ENCODE results near the gene PCARE. TPM values are rescaled to one million over a fixed set of nuclear protein-coding genes. Genes with fewer than 3 reads are reported as not detected.

PCARE gene
- polyA plus RNA-seq, 1 donor from 2014 or later, result not detected

DNA sequence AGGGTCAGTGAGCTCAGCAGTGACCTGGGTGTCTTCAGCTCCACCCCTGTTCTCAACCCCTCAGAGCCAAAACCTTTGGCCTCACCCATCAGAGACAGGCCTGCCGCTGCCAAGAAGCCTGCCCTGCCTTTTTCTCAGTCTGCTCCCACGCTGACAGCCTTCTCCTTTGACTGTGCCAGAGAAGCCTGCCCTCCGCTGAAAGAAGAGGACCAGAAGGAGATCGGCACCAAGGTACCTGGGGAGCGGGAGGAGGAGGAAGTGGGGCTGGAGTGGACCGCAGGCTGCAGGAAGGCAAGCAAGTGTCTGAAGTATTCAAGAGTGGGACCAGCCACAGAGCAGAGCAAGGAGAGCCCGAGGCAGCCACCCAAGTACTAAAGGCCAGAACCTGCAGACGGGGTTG lies 60.0 kb downstream of the PCARE start:
- TF ChIP-seq TAF1 (IDR thresholded peaks at IDR 0.05; ENCODE audit: low read depth) (no peak), SMC3 (conservative IDR thresholded peaks at IDR 0.05; ENCODE audit: poor library complexity) (no peak), EP300 (conservative IDR thresholded peaks at IDR 0.05; ENCODE audit: poor library complexity, severe bottlenecking) (no peak), MXI1 (conservative IDR thresholded peaks at IDR 0.05; ENCODE audit: poor library complexity, severe bottlenecking) (no peak), RAD21 (conservative IDR thresholded peaks at IDR 0.05) (no peak), EZH2 (IDR thresholded peaks at IDR 0.05; ENCODE audit: borderline replicate concordance, insufficient read depth, low read length, poor library complexity, severe bottlenecking) (no peak), POLR2AphosphoS5 (IDR thresholded peaks at IDR 0.05) (no peak), REST (IDR thresholded peaks at IDR 0.05; ENCODE audit: borderline replicate concordance) (no peak), CTCF (IDR thresholded peaks at IDR 0.05; ENCODE audit: poor library complexity, severe bottlenecking) (no peak)
- Histone ChIP-seq H3K9me3 (ENCODE audit: low read length) (no peaks in the 10 kb centered on the region), H3K27me3 (ENCODE audit: insufficient read depth, low read depth, low read length) (no peaks in the 10 kb centered on the region), H3K4me2 (ENCODE audit: low read length) (no peak overlapping the region), H3K79me2 (replicated peaks; ENCODE audit: insufficient read depth, low read length) (no peaks in the 10 kb centered on the region), H3K36me3 (ENCODE audit: insufficient read depth, low read length) (no peaks in the 10 kb centered on the region), H3K27ac (ENCODE audit: low read length) (no peak overlapping the region), H3F3A (ENCODE audit: insufficient read depth, low read length, poor library complexity, severe bottlenecking) (no peaks in the 10 kb centered on the region), H3K9ac (ENCODE audit: low read length) (no peak overlapping the region), H3K4me3 (ENCODE audit: low read length) (no peak overlapping the region), H4K20me1 (ENCODE audit: insufficient read depth) (no peaks in the 10 kb centered on the region), H3K9me2 (ENCODE audit: insufficient read depth, low read length) (no peaks in the 10 kb centered on the region), H2AFZ (ENCODE audit: low read depth, low read length) (no peak overlapping the region)

- Histone ChIP-seq H3K9me2 (ENCODE audit: insufficient read depth, low read length) (no peaks in the 10 kb centered on the region), H3K27ac (ENCODE audit: low read length) (no peak overlapping the region), H3K27me3 (ENCODE audit: insufficient read depth, low read depth, low read length) (no peaks in the 10 kb centered on the region), H3K4me3 (ENCODE audit: low read length) (no peak overlapping the region), H3K9me3 (ENCODE audit: low read length) (no peaks in the 10 kb centered on the region), H3F3A (ENCODE audit: insufficient read depth, low read length, poor library complexity, severe bottlenecking) (no peaks in the 10 kb centered on the region), H3K79me2 (replicated peaks; ENCODE audit: insufficient read depth, low read length) (no peaks in the 10 kb centered on the region), H3K9ac (ENCODE audit: low read length) (no peak overlapping the region), H4K20me1 (ENCODE audit: insufficient read depth) (no peaks in the 10 kb centered on the region), H3K4me2 (ENCODE audit: low read length) (no peak overlapping the region), H3K36me3 (ENCODE audit: insufficient read depth, low read length) (no peaks in the 10 kb centered on the region), H2AFZ (ENCODE audit: low read depth, low read length) (no peak overlapping the region)
- TF ChIP-seq SMC3 (conservative IDR thresholded peaks at IDR 0.05; ENCODE audit: poor library complexity), result peak; percentile 34
- TF ChIP-seq EP300 (conservative IDR thresholded peaks at IDR 0.05; ENCODE audit: poor library complexity, severe bottlenecking), result no peak
Observed at GRCh38 chr2:29013057-29013780, 61.1 kb downstream of the PCARE start.

Data from neural cell (in vitro differentiated cells).